HG02759 (cell line): Measurements from ENCODE around the gene DENND4B.
"Not testable (repeated sequence)": the region's sequence is repeated elsewhere in the genome, so short reads cannot be mapped to it uniquely, and the experiment has no call there.

Experiments used
- ATAC-seq: cut with Tn5 transposase; IDR thresholded peaks from one replicate; pipeline ENCODE4 v1.9.1; 2021; ENCODE audit warnings: mild to moderate bottlenecking, moderate library complexity; ENCODE audit not compliant: unreplicated experiment

Gene DENND4B

GRCh38 chr1:153946622-153947241 lies at the start of gene DENND4B:
DENND4B (minus strand) TSS chr1:153946718; CDS start chr1:153944374, 2,344 bp downstream.
- peak; percentile 73 for ATAC-seq

GRCh38 chr1:153995640-153996039 lies 49.1 kb upstream of the DENND4B start:
- no peak for ATAC-seq

GRCh38 chr1:153995202-153995601 lies 48.7 kb upstream of the DENND4B start:
- ATAC-seq = no peak

- no peak for ATAC-seq
These were observed 45.3 kb upstream of the DENND4B start for GRCh38 chr1:153991806-153992205.

- ATAC-seq = no peak
These were observed 44.7 kb upstream of the DENND4B start for GRCh38 chr1:153991151-153991630.

- peak; percentile 72 for ATAC-seq
These were observed 44.1 kb upstream of the DENND4B start, which contains the start of gene RPS27 for GRCh38 chr1:153990468-153991150. RPS27 (plus strand) TSS chr1:153990762; CDS start chr1:153990797, 35 bp downstream.

- ATAC-seq = no peak
These were observed 41.1 kb upstream of the DENND4B start for GRCh38 chr1:153987621-153988020.

GRCh38 chr1:153985941-153986761 lies 39.6 kb upstream of the DENND4B start, which contains the start of gene RAB13:
RAB13 (minus strand) TSS chr1:153986339; CDS start chr1:153986236, 103 bp downstream.
- ATAC-seq = no peak

GRCh38 chr1:153985341-153985912 lies 38.9 kb upstream of the DENND4B start:
- ATAC-seq = no peak

- no peak for ATAC-seq
These were observed 37.8 kb upstream of the DENND4B start for GRCh38 chr1:153984123-153984894.

GRCh38 chr1:153981735-153982134 lies 35.2 kb upstream of the DENND4B start:
- ATAC-seq = not testable (repeated sequence)

GRCh38 chr1:153979091-153979490 lies 32.6 kb upstream of the DENND4B start:
- not testable (repeated sequence) for ATAC-seq

- ATAC-seq = no peak
These were observed 31.9 kb upstream of the DENND4B start for GRCh38 chr1:153978274-153978909.

- peak; percentile 84 for ATAC-seq
These were observed 31.0 kb upstream of the DENND4B start, which contains the start of gene JTB for GRCh38 chr1:153977250-153978240. JTB (minus strand) TSS chr1:153977674; CDS start chr1:153977252, 422 bp downstream.

GRCh38 chr1:153976819-153977249 lies 30.3 kb upstream of the DENND4B start:
- ATAC-seq = no peak

GRCh38 chr1:153973525-153973924 lies 27.0 kb upstream of the DENND4B start:
- ATAC-seq = no peak

GRCh38 chr1:153973071-153973470 lies 26.6 kb upstream of the DENND4B start:
- ATAC-seq = no peak

GRCh38 chr1:153970346-153970745 lies 23.8 kb upstream of the DENND4B start:
- ATAC-seq = no peak
